HG03439 (cell line): ENCODE measurements around the gene PDGFA.

ENCODE experiments used
- ATAC-seq: cut with Tn5 transposase; IDR thresholded peaks from one replicate; pipeline ENCODE4 v1.9.1; 2021; ENCODE audit warnings: mild to moderate bottlenecking, moderate library complexity; ENCODE audit not compliant: unreplicated experiment

Gene PDGFA

DNA sequence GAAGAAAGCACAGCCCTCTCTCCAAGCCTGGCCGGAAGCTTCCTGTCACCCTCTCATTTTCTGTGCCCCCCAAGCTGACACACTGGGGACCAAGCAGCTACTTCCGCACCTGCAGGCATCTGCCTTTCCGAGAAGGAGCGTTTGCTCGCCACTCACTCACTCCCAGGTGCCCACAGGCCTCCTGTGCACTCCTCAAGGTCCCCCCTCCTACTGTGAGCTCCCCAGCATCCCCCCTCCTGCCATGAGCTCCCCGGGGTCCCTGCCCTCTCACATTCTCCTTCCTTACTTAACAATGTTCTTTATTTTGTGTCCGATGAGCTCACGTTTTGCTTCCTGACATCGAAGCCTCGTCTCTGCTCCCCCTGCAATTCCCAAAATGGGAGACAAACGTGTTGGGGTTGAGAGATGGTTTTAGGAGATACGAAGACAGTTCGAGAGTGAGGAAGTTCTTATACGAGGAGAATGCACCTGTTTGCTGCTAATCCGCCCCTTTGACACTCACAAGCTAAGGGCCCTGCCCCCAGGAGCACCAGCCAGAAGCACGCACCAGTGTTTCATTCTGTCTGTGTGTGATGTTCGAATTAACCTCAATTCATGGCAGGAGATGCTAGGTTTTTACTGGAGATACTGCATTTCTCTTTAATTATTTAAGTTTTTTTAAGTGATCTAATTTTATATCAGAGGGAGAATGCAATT, 70.2 kb downstream of the PDGFA start:
- ATAC-seq, result no peak

GRCh38 chr7:447523-447922, 72.1 kb downstream of the PDGFA start:
- no peak for ATAC-seq
